SU-DHL-6 (cell line): ENCODE measurements around the gene CEP170B.

Experiments
- H2AFZ ChIP-seq: fragments of 200-600 bp; sonication (generic); 2 replicates; pipeline ENCODE4 v1.6.1; 2014; ENCODE audit warnings: low read depth, mild to moderate bottlenecking, moderate library complexity, mixed read lengths, antibody characterized with exemption, low read length; ENCODE audit not compliant: severe bottlenecking
- H3F3A ChIP-seq: fragments of 200-600 bp; shearing (Covaris generic); 2 replicates; pipeline ENCODE4 v1.6.0; 2016; ENCODE audit warnings: antibody characterized with exemption, mild to moderate bottlenecking; ENCODE audit not compliant: insufficient read depth
- H3K27ac ChIP-seq: fragments of 200-600 bp; sonication (generic); 2 replicates; pipeline ENCODE4 v1.5.1; 2016; ENCODE audit warnings: low read depth, mild to moderate bottlenecking, low read length, moderate library complexity, mixed read lengths
- H3K27me3 ChIP-seq: fragments of 200-600 bp; sonication (generic), shearing (Covaris generic); 2 replicates; pipeline ENCODE4 v1.6.0; 2014; ENCODE audit warnings: mild to moderate bottlenecking, low read length
- H3K36me3 ChIP-seq: fragments of 200-600 bp; sonication (generic); 2 replicates; pipeline ENCODE4 v1.6.1; 2014; ENCODE audit warnings: mild to moderate bottlenecking, low read length, mixed read lengths
- H3K4me2 ChIP-seq: fragments of 300-600, 200-600 bp; shearing (Covaris generic), sonication (generic); 2 replicates; pipeline ENCODE4 v1.6.0; 2014; ENCODE audit warnings: low read length, low read depth, mild to moderate bottlenecking; ENCODE audit not compliant: poor library complexity, severe bottlenecking
- H3K4me3 ChIP-seq: fragments of 200-600 bp; sonication (generic); 2 replicates; pipeline ENCODE4 v1.5.1; 2014; ENCODE audit warnings: antibody characterized with exemption, low read length, mild to moderate bottlenecking, mixed read lengths; ENCODE audit not compliant: insufficient read depth, poor library complexity, severe bottlenecking
- H3K79me2 ChIP-seq: fragments of 200-600 bp; sonication (generic); 2 replicates; pipeline ENCODE4 v1.6.1; 2014; ENCODE audit warnings: mild to moderate bottlenecking, low read length, moderate library complexity; ENCODE audit not compliant: insufficient read depth
- H3K9ac ChIP-seq: fragments of 200-600 bp; sonication (generic); 2 replicates; pipeline ENCODE4 v1.7.0; 2014; ENCODE audit warnings: mild to moderate bottlenecking, low read length
- H3K9me2 ChIP-seq: fragments of 200-600 bp; sonication (generic); replicated peaks from 2 replicates; pipeline ENCODE4 v1.6.1; 2014; ENCODE audit warnings: low read length; ENCODE audit not compliant: insufficient read depth
- H3K9me3 ChIP-seq: fragments of 200-600 bp; sonication (generic); 2 replicates; pipeline ENCODE4 v1.6.1; 2014; ENCODE audit warnings: low read length, mixed read lengths; ENCODE audit not compliant: insufficient read depth
- H4K20me1 ChIP-seq: fragments of 200-600 bp; sonication (generic); 2 replicates; pipeline ENCODE4 v1.6.1; 2014; ENCODE audit warnings: low read depth, mild to moderate bottlenecking, antibody characterized with exemption, low read length, moderate library complexity, mixed read lengths
- EZH2phosphoT487 ChIP-seq: fragments of 200-600 bp; sonication (generic), shearing (Covaris generic); conservative IDR thresholded peaks from 2 replicates; pipeline ENCODE4 v1.6.1; 2018; ENCODE audit warnings: mild to moderate bottlenecking, antibody characterized with exemption, low read length, moderate library complexity, mixed read lengths
- TF ChIP-seq, protein P1 (sequence below): fragments of 200-600 bp; sonication (generic); IDR thresholded peaks from one replicate; pipeline ENCODE4 v1.5.1; 2017; ENCODE audit warnings: antibody characterized with exemption, mild to moderate bottlenecking, low read length, moderate library complexity; ENCODE audit not compliant: insufficient read depth, poor library complexity, severe bottlenecking

Gene CEP170B

GRCh38 chr14:104863131-104863862 lies 1.8 kb upstream of the CEP170B start:
- Histone ChIP-seq H3K9me3 (no peaks in the 10 kb centered on the region), H3F3A (no peaks in the 10 kb centered on the region), H3K27me3 (no peaks in the 10 kb centered on the region), H2AFZ (no peak overlapping the region), H3K4me3 (no peak overlapping the region), H3K9ac (no peak overlapping the region), H3K4me2 (no peak overlapping the region), H3K9me2 (no peaks in the 10 kb centered on the region), H3K79me2 (no peaks in the 10 kb centered on the region), H4K20me1 (no peaks in the 10 kb centered on the region), H3K27ac (no peak overlapping the region), H3K36me3 (no peaks in the 10 kb centered on the region)
- TF ChIP-seq, protein P1, sequence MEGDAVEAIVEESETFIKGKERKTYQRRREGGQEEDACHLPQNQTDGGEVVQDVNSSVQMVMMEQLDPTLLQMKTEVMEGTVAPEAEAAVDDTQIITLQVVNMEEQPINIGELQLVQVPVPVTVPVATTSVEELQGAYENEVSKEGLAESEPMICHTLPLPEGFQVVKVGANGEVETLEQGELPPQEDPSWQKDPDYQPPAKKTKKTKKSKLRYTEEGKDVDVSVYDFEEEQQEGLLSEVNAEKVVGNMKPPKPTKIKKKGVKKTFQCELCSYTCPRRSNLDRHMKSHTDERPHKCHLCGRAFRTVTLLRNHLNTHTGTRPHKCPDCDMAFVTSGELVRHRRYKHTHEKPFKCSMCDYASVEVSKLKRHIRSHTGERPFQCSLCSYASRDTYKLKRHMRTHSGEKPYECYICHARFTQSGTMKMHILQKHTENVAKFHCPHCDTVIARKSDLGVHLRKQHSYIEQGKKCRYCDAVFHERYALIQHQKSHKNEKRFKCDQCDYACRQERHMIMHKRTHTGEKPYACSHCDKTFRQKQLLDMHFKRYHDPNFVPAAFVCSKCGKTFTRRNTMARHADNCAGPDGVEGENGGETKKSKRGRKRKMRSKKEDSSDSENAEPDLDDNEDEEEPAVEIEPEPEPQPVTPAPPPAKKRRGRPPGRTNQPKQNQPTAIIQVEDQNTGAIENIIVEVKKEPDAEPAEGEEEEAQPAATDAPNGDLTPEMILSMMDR = no peak
- TF ChIP-seq EZH2phosphoT487 = no peak

- H3K9me3 ChIP-seq = no peaks in the 10 kb centered on the region
- no peaks in the 10 kb centered on the region for H3K36me3 ChIP-seq
- no peaks in the 10 kb centered on the region for H3K79me2 ChIP-seq
- no peak overlapping the region for H3K4me3 ChIP-seq
- H2AFZ ChIP-seq = no peak overlapping the region
- H3K27me3 ChIP-seq = no peaks in the 10 kb centered on the region
- H3K9me2 ChIP-seq = no peaks in the 10 kb centered on the region
- no peak overlapping the region for H3K4me2 ChIP-seq
- no peak for TF ChIP-seq EZH2phosphoT487
- TF ChIP-seq, protein P1 = no peak
- no peak overlapping the region for H3K9ac ChIP-seq
- H3K27ac ChIP-seq = no peak overlapping the region
- H4K20me1 ChIP-seq = no peaks in the 10 kb centered on the region
- no peaks in the 10 kb centered on the region for H3F3A ChIP-seq
These were observed 1.2 kb upstream of the CEP170B start for GRCh38 chr14:104863923-104864266.

- TF ChIP-seq, protein P1 = no peak
- no peak for TF ChIP-seq EZH2phosphoT487
- Histone ChIP-seq H3K36me3 (no peaks in the 10 kb centered on the region), H3K27me3 (no peaks in the 10 kb centered on the region), H3F3A (no peaks in the 10 kb centered on the region), H3K27ac (no peak overlapping the region), H3K9ac (no peak overlapping the region), H3K9me2 (no peaks in the 10 kb centered on the region), H3K9me3 (no peaks in the 10 kb centered on the region), H4K20me1 (no peaks in the 10 kb centered on the region), H3K4me2 (peak overlapping the region; percentile 18), H3K4me3 (no peak overlapping the region), H3K79me2 (no peaks in the 10 kb centered on the region), H2AFZ (no peak overlapping the region)
These were observed 594 bp upstream of the CEP170B start for GRCh38 chr14:104864267-104865080.
